ENCODE data around the gene STYX.

DNA sequence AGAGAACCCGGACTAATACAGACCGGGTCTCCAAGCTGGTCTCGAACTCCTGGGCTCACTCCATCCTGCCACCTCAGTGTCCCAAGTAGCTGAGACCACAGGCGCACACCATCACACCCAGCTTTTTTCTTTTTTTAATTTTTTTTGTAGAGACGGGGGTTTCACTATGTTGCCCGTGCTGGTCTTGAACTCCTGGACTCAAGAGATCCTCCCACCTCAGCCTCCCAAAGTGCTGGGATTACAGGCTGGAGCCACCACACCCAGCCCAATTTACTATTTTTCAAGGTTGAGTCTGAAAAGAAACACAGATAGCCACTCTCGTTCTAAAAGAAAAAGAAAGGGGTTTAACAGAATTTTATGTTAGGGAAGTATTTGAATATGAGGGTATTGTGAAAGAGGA is 36.4 kb upstream of the STYX start:
- TF ChIP-seq, protein P1, sequence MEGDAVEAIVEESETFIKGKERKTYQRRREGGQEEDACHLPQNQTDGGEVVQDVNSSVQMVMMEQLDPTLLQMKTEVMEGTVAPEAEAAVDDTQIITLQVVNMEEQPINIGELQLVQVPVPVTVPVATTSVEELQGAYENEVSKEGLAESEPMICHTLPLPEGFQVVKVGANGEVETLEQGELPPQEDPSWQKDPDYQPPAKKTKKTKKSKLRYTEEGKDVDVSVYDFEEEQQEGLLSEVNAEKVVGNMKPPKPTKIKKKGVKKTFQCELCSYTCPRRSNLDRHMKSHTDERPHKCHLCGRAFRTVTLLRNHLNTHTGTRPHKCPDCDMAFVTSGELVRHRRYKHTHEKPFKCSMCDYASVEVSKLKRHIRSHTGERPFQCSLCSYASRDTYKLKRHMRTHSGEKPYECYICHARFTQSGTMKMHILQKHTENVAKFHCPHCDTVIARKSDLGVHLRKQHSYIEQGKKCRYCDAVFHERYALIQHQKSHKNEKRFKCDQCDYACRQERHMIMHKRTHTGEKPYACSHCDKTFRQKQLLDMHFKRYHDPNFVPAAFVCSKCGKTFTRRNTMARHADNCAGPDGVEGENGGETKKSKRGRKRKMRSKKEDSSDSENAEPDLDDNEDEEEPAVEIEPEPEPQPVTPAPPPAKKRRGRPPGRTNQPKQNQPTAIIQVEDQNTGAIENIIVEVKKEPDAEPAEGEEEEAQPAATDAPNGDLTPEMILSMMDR (IDR thresholded peaks at IDR 0.05): no peak
- no peak for TF ChIP-seq POLR2A (IDR thresholded peaks at IDR 0.05)

Data from lower leg skin (tissue), 3 donors.